ENCODE measurements around the gene EYA3.

The EYA3 gene

DNA sequence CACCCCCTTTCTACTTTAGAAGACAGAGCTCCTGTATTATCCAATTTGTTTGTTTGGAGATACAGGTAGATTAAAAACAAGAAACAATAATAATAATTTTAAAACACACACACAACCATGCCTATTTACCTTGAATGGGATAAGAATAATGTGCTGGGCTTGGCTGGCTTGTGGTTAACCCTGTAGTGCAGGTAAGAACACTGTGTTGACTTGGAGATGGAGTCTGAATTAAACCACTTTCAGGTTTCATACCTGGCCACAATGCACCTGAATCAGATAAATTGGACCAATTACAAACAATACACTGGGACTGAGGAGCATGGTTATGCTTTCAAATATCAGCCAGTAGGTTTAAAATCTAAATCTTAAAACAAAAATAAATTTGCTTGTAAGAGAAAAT, 60.8 kb downstream of the EYA3 start (continued):
- TF ChIP-seq ZC3H10 (CRISPR knock-in tag; IDR thresholded peaks at IDR 0.05) = no peak
- no peak for TF ChIP-seq ARNTL (CRISPR knock-in tag; IDR thresholded peaks at IDR 0.05; ENCODE audit: borderline replicate concordance, low read depth)
- TF ChIP-seq, protein P1, sequence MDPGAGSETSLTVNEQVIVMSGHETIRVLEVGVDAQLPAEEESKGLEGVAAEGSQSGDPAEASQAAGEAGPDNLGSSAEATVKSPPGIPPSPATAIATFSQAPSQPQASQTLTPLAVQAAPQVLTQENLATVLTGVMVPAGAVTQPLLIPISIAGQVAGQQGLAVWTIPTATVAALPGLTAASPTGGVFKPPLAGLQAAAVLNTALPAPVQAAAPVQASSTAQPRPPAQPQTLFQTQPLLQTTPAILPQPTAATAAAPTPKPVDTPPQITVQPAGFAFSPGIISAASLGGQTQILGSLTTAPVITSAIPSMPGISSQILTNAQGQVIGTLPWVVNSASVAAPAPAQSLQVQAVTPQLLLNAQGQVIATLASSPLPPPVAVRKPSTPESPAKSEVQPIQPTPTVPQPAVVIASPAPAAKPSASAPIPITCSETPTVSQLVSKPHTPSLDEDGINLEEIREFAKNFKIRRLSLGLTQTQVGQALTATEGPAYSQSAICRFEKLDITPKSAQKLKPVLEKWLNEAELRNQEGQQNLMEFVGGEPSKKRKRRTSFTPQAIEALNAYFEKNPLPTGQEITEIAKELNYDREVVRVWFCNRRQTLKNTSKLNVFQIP (CRISPR knock-in tag; IDR thresholded peaks at IDR 0.05; ENCODE audit: borderline replicate concordance, low read depth) = no peak
- TF ChIP-seq SNAI2 (CRISPR knock-in tag; IDR thresholded peaks at IDR 0.05) = no peak
- TF ChIP-seq TCF4 (CRISPR knock-in tag; IDR thresholded peaks at IDR 0.05; ENCODE audit: borderline replicate concordance) = no peak
- no peak for TF ChIP-seq RARB (CRISPR knock-in tag; IDR thresholded peaks at IDR 0.05)
- no peak for TF ChIP-seq ZNF70 (CRISPR knock-in tag; IDR thresholded peaks at IDR 0.05)
- TF ChIP-seq ZNF8 (CRISPR knock-in tag; IDR thresholded peaks at IDR 0.05) = no peak
- TF ChIP-seq, protein P2, sequence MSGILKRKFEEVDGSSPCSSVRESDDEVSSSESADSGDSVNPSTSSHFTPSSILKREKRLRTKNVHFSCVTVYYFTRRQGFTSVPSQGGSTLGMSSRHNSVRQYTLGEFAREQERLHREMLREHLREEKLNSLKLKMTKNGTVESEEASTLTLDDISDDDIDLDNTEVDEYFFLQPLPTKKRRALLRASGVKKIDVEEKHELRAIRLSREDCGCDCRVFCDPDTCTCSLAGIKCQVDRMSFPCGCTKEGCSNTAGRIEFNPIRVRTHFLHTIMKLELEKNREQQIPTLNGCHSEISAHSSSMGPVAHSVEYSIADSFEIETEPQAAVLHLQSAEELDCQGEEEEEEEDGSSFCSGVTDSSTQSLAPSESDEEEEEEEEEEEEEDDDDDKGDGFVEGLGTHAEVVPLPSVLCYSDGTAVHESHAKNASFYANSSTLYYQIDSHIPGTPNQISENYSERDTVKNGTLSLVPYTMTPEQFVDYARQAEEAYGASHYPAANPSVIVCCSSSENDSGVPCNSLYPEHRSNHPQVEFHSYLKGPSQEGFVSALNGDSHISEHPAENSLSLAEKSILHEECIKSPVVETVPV (CRISPR knock-in tag; IDR thresholded peaks at IDR 0.05) = no peak
- TF ChIP-seq ZNF565 (CRISPR knock-in tag; conservative IDR thresholded peaks at IDR 0.05; ENCODE audit: low read depth) = no peak

DNA sequence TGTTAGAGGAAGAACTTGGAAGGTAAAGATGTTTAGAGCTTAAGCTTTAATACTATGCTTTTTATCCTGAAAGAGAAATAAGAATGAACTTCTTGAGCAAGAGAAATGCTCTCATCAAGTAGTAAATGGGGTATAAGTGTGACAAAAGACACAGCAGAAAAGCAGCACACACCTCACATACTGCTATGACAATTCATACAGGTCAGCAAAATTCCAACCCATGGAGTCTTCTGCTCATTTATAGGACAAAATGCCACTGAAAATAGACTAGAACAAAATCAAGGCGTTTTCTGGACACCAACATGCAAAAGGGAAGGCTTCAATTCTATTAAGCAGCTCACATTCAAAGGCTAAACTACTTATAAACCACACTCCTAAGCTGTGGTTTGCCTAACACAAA, 61.2 kb downstream of the EYA3 start:
- TF ChIP-seq ZNF8 (CRISPR knock-in tag; IDR thresholded peaks at IDR 0.05) (no peak), ISL1 (CRISPR knock-in tag; IDR thresholded peaks at IDR 0.05) (no peak), TCF4 (CRISPR knock-in tag; IDR thresholded peaks at IDR 0.05; ENCODE audit: borderline replicate concordance) (no peak), ZFP30 (CRISPR knock-in tag; IDR thresholded peaks at IDR 0.05) (no peak), RARB (CRISPR knock-in tag; IDR thresholded peaks at IDR 0.05) (no peak), ARNTL (CRISPR knock-in tag; IDR thresholded peaks at IDR 0.05; ENCODE audit: borderline replicate concordance, low read depth) (no peak), PPARA (CRISPR knock-in tag; IDR thresholded peaks at IDR 0.05; ENCODE audit: borderline replicate concordance) (no peak), BACH2 (CRISPR knock-in tag; IDR thresholded peaks at IDR 0.05; ENCODE audit: borderline replicate concordance) (no peak)
- TF ChIP-seq, protein P1 (CRISPR knock-in tag; IDR thresholded peaks at IDR 0.05; ENCODE audit: borderline replicate concordance, low read depth) = no peak
- TF ChIP-seq, protein P2 (CRISPR knock-in tag; IDR thresholded peaks at IDR 0.05) = no peak
- TF ChIP-seq, protein P3, sequence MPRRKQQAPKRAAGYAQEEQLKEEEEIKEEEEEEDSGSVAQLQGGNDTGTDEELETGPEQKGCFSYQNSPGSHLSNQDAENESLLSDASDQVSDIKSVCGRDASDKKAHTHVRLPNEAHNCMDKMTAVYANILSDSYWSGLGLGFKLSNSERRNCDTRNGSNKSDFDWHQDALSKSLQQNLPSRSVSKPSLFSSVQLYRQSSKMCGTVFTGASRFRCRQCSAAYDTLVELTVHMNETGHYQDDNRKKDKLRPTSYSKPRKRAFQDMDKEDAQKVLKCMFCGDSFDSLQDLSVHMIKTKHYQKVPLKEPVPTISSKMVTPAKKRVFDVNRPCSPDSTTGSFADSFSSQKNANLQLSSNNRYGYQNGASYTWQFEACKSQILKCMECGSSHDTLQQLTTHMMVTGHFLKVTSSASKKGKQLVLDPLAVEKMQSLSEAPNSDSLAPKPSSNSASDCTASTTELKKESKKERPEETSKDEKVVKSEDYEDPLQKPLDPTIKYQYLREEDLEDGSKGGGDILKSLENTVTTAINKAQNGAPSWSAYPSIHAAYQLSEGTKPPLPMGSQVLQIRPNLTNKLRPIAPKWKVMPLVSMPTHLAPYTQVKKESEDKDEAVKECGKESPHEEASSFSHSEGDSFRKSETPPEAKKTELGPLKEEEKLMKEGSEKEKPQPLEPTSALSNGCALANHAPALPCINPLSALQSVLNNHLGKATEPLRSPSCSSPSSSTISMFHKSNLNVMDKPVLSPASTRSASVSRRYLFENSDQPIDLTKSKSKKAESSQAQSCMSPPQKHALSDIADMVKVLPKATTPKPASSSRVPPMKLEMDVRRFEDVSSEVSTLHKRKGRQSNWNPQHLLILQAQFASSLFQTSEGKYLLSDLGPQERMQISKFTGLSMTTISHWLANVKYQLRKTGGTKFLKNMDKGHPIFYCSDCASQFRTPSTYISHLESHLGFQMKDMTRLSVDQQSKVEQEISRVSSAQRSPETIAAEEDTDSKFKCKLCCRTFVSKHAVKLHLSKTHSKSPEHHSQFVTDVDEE (CRISPR knock-in tag; IDR thresholded peaks at IDR 0.05) = no peak
- ATAC-seq = no peak

DNA sequence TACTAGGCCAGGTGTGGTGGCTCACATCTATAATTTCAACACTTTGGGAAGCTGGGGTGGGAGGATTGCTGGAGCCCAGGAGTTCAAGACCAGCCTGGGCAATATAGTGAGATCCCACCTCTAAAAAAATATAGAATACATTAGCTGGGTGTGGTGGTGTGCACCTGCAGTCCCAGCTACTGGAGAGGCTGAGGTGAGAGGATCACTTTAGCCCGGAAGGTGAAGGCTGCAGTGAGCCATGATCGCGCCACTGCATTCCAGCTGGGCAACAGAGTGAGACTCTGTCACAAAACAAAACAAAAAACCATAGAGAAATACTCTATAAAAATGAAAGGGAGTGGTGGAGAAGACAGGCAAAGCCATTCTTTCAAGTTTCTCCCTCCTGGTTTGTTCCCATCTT, 62.1 kb downstream of the EYA3 start:
- no peak for ATAC-seq
- TF ChIP-seq PPARA (CRISPR knock-in tag; IDR thresholded peaks at IDR 0.05; ENCODE audit: borderline replicate concordance) (no peak), BACH2 (CRISPR knock-in tag; IDR thresholded peaks at IDR 0.05; ENCODE audit: borderline replicate concordance) (no peak), ZNF70 (CRISPR knock-in tag; IDR thresholded peaks at IDR 0.05) (no peak), ZNF565 (CRISPR knock-in tag; conservative IDR thresholded peaks at IDR 0.05; ENCODE audit: low read depth) (no peak), CSDC2 (CRISPR knock-in tag; IDR thresholded peaks at IDR 0.05) (no peak), OSR1 (CRISPR knock-in tag; IDR thresholded peaks at IDR 0.05) (no peak), SNAI2 (CRISPR knock-in tag; IDR thresholded peaks at IDR 0.05) (no peak), ZNF8 (CRISPR knock-in tag; IDR thresholded peaks at IDR 0.05) (no peak), ARNTL (CRISPR knock-in tag; IDR thresholded peaks at IDR 0.05; ENCODE audit: borderline replicate concordance, low read depth) (no peak)
- TF ChIP-seq, protein P3 (CRISPR knock-in tag; IDR thresholded peaks at IDR 0.05) = no peak

All from SK-N-SH treated with all-trans-retinoic acid at 6 μM for 48 hours (cell line).